Skeletal muscle tissue (tissue), 4 donors: ENCODE results near the gene LTBP4. TPM values are rescaled to one million over a fixed set of nuclear protein-coding genes. Genes with fewer than 3 reads are reported as not detected.

Experiments
- H3K27ac ChIP-seq: one replicate; pipeline ENCODE4 v1.7.0; 2013; ENCODE audit warnings: mild to moderate bottlenecking, low read depth, low read length, inconsistent platforms
- H3K27me3 ChIP-seq, 3 donors: one replicate each; pipeline ENCODE4 v1.7.0; 2013; ENCODE audit warnings: low read length in 3 of 3; ENCODE audit not compliant: control insufficient read depth in 3 of 3, insufficient read depth in 3 of 3
- H3K36me3 ChIP-seq, 3 donors: one replicate each; pipeline ENCODE4 v1.7.0; 2013; ENCODE audit warnings: low read length in 3 of 3; ENCODE audit not compliant: control insufficient read depth in 3 of 3, insufficient read depth in 3 of 3
- H3K4me1 ChIP-seq, 3 donors: one replicate each; pipeline ENCODE4 v1.7.0; 2013; ENCODE audit warnings: low read length in 3 of 3, mild to moderate bottlenecking in 3 of 3; ENCODE audit not compliant: control insufficient read depth in 3 of 3, insufficient read depth in 3 of 3
- H3K4me3 ChIP-seq, 3 donors: one replicate each; pipeline ENCODE4 v1.7.0; 2013; ENCODE audit warnings: low read length in 3 of 3
- H3K9ac ChIP-seq, 3 donors: one replicate each; pipeline ENCODE4 v1.7.0; 2013; ENCODE audit warnings: low read length in 3 of 3, mild to moderate bottlenecking in 3 of 3, moderate library complexity in 2 of 3, low read depth in 1 of 3
- H3K9me3 ChIP-seq, 3 donors: one replicate each; pipeline ENCODE4 v1.7.0; 2013; ENCODE audit warnings: low read length in 3 of 3; ENCODE audit not compliant: control insufficient read depth in 3 of 3
- total RNA-seq: library from RNA; depleted of rRNA; stranded (reverse); fragments of >200 nt; gene quantifications from one replicate; pipeline ENCODE4 v1.2.3, GENCODE V29; 2014
- donor health status: Osteomylitis.

The LTBP4 gene
- total RNA-seq, 1 donor from 2014 or later = 86.6 TPM

GRCh38 chr19:40625406-40626120 lies 24.4 kb downstream of the LTBP4 start:
- H3K27ac ChIP-seq = no peak overlapping the region
- peaks cover 0 to 23% (median 17%) of the 10 kb centered on the region in 3 donors for H3K36me3 ChIP-seq
- H3K27me3 ChIP-seq = no peaks in the 10 kb centered on the region
- H3K9me3 ChIP-seq = no peaks in the 10 kb centered on the region
- no peak overlapping the region for H3K4me3 ChIP-seq
- H3K9ac ChIP-seq = peak overlapping the region in 1 of 3 donors; percentile 11
- no peaks in the 10 kb centered on the region for H3K4me1 ChIP-seq

GRCh38 chr19:40626918-40627317 lies 25.7 kb downstream of the LTBP4 start:
- Histone ChIP-seq H3K9me3 (no peaks in the 10 kb centered on the region), H3K9ac (no peak overlapping the region), H3K27me3 (no peaks in the 10 kb centered on the region), H3K27ac (no peak overlapping the region), H3K4me1 (peaks cover 0 to 7% (median 0%) of the 10 kb centered on the region in 3 donors), H3K36me3 (peaks cover 0 to 21% (median 15%) of the 10 kb centered on the region in 3 donors), H3K4me3 (no peak overlapping the region)

- no peaks in the 10 kb centered on the region for H3K9me3 ChIP-seq
- H3K36me3 ChIP-seq = peaks cover 0 to 20% (median 10%) of the 10 kb centered on the region in 3 donors
- H3K27ac ChIP-seq = no peak overlapping the region
- no peaks in the 10 kb centered on the region for H3K27me3 ChIP-seq
- peaks cover 0 to 7% (median 0%) of the 10 kb centered on the region in 3 donors for H3K4me1 ChIP-seq
- H3K4me3 ChIP-seq = no peak overlapping the region
- no peak overlapping the region for H3K9ac ChIP-seq
Observed at GRCh38 chr19:40627486-40628279, 26.5 kb downstream of the LTBP4 start.

- Histone ChIP-seq H3K9ac (no peak overlapping the region), H3K4me3 (no peak overlapping the region), H3K27ac (no peak overlapping the region), H3K4me1 (peaks cover 0 to 13% (median 6%) of the 10 kb centered on the region in 3 donors), H3K36me3 (peaks cover 0 to 13% (median 10%) of the 10 kb centered on the region in 3 donors), H3K9me3 (no peaks in the 10 kb centered on the region), H3K27me3 (no peaks in the 10 kb centered on the region)
Observed at GRCh38 chr19:40629346-40629745, 28.2 kb downstream of the LTBP4 start.

- Histone ChIP-seq H3K9ac (peak overlapping the region in 1 of 3 donors; percentile 33), H3K27me3 (peaks cover 0 to 3% (median 3%) of the 10 kb centered on the region in 3 donors), H3K4me1 (peaks cover 0 to 14% (median 7%) of the 10 kb centered on the region in 3 donors), H3K9me3 (no peaks in the 10 kb centered on the region), H3K27ac (no peak overlapping the region), H3K4me3 (no peak overlapping the region), H3K36me3 (peaks cover 0 to 10% (median 7%) of the 10 kb centered on the region in 3 donors)
Observed at GRCh38 chr19:40630571-40631160, 29.5 kb downstream of the LTBP4 start.

- H3K9ac ChIP-seq = no peak overlapping the region
- no peak overlapping the region for H3K27ac ChIP-seq
Observed at GRCh38 chr19:40632311-40633036, 31.3 kb downstream of the LTBP4 start.

GRCh38 chr19:40633207-40633606 lies 32.0 kb downstream of the LTBP4 start:
- Histone ChIP-seq H3K4me1 (peaks cover 0 to 14% (median 7%) of the 10 kb centered on the region in 3 donors), H3K9ac (no peak overlapping the region), H3K36me3 (no peaks in the 10 kb centered on the region), H3K27me3 (peaks cover 0 to 3% (median 3%) of the 10 kb centered on the region in 3 donors), H3K27ac (no peak overlapping the region), H3K4me3 (no peak overlapping the region), H3K9me3 (no peaks in the 10 kb centered on the region)

More at GRCh38 chr19:40632311-40633036, 31.3 kb downstream of the LTBP4 start:
- Histone ChIP-seq H3K9me3 (no peaks in the 10 kb centered on the region), H3K27me3 (peaks cover 0 to 3% (median 3%) of the 10 kb centered on the region in 3 donors), H3K4me3 (no peak overlapping the region), H3K36me3 (peaks cover 0 to 2% (median 0%) of the 10 kb centered on the region in 3 donors), H3K4me1 (peaks cover 0 to 14% (median 7%) of the 10 kb centered on the region in 3 donors)

- no peak overlapping the region for H3K4me3 ChIP-seq
- no peaks in the 10 kb centered on the region for H3K36me3 ChIP-seq
- H3K9ac ChIP-seq = no peak overlapping the region
- H3K27ac ChIP-seq = no peak overlapping the region
- H3K27me3 ChIP-seq = peaks cover 0 to 3% (median 3%) of the 10 kb centered on the region in 3 donors
- peaks cover 0 to 11% (median 7%) of the 10 kb centered on the region in 3 donors for H3K4me1 ChIP-seq
- no peaks in the 10 kb centered on the region for H3K9me3 ChIP-seq
Observed at GRCh38 chr19:40638327-40638726, 37.2 kb downstream of the LTBP4 start.

- Histone ChIP-seq H3K27me3 (peaks cover 0 to 3% (median 3%) of the 10 kb centered on the region in 3 donors), H3K9me3 (no peaks in the 10 kb centered on the region), H3K36me3 (no peaks in the 10 kb centered on the region), H3K27ac (no peak overlapping the region), H3K4me1 (peaks cover 0 to 3% (median 0%) of the 10 kb centered on the region in 3 donors), H3K4me3 (no peak overlapping the region), H3K9ac (no peak overlapping the region)
Observed at GRCh38 chr19:40639638-40639982, 38.4 kb downstream of the LTBP4 start.
